ENCODE results near the gene MAP10. TPM values are rescaled to one million over a fixed set of nuclear protein-coding genes. Genes with fewer than 3 reads are reported as not detected.

Gene MAP10
- total RNA-seq, 2 donors from 2014 or later: 2.1 to 3.2 TPM

GRCh38 chr1:232792949-232793348, 12.3 kb upstream of the MAP10 start:
- H3K4me1 ChIP-seq: peaks cover 0 to 14% of the 10 kb centered on the region in 2 donors
- no peak overlapping the region for H3K4me3 ChIP-seq
- TF ChIP-seq, protein P1, sequence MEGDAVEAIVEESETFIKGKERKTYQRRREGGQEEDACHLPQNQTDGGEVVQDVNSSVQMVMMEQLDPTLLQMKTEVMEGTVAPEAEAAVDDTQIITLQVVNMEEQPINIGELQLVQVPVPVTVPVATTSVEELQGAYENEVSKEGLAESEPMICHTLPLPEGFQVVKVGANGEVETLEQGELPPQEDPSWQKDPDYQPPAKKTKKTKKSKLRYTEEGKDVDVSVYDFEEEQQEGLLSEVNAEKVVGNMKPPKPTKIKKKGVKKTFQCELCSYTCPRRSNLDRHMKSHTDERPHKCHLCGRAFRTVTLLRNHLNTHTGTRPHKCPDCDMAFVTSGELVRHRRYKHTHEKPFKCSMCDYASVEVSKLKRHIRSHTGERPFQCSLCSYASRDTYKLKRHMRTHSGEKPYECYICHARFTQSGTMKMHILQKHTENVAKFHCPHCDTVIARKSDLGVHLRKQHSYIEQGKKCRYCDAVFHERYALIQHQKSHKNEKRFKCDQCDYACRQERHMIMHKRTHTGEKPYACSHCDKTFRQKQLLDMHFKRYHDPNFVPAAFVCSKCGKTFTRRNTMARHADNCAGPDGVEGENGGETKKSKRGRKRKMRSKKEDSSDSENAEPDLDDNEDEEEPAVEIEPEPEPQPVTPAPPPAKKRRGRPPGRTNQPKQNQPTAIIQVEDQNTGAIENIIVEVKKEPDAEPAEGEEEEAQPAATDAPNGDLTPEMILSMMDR (IDR thresholded peaks at IDR 0.05): no peak
- H3K9me3 ChIP-seq: no peaks in the 10 kb centered on the region
- H3K27me3 ChIP-seq: no peaks in the 10 kb centered on the region
- no peaks in the 10 kb centered on the region for H3K36me3 ChIP-seq
- no peak overlapping the region for H3K27ac ChIP-seq
- no peak for DNase-seq (ENCODE audit: low spot score)

DNA sequence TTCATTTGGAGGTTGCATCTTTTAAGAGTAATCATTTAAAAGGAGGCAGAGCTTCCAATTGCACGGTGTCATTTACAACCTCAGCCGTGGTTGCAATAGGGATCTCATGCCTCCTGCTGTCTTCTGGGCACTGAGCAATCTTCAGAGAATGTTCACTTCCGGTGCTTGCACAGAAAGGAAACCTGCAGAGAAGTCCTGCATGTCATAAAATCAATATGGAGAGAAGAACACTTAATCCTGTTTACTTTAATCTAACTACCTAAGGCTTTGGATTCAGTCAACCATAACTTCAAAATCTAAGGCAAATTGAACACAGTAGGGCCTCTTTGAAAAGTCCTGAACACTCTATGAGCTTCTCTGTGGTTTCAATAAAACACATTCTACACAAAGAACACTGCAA, 11.3 kb upstream of the MAP10 start:
- TF ChIP-seq, protein P1 (IDR thresholded peaks at IDR 0.05): no peak
- no peaks in the 10 kb centered on the region for H3K9me3 ChIP-seq
- H3K27ac ChIP-seq: no peak overlapping the region
- H3K4me1 ChIP-seq: peaks cover 0 to 22% of the 10 kb centered on the region in 2 donors
- H3K36me3 ChIP-seq: no peaks in the 10 kb centered on the region
- no peak overlapping the region for H3K4me3 ChIP-seq
- H3K27me3 ChIP-seq: no peaks in the 10 kb centered on the region
- no peak for DNase-seq (ENCODE audit: low spot score)

DNA sequence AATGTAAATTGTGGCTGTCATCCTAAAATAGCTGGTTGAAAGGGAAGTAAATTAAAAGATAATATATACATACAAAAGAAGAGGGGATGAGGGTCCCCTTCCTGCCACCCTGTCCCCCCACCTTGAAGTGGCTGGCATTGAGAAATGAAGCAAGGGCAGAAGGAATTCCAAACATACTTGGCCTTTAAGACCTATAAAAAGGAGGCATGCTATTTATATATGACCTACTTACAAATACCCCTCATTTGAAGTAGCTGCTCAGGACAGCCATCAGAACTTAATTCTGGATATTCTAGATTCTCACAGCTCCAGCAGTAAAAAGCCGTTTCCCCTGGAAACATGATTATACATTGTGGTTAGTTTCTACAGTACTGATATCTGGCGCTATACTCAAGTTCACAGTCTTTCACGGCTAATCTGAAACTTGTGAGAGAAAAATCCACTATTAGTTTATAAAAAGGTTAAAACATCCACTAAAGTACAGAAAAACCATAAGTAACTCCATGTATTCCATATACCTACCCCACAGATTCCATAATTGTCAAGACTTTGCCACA, 9.6 kb upstream of the MAP10 start:
- no peak for DNase-seq (ENCODE audit: low spot score)
- H3K9me3 ChIP-seq: no peaks in the 10 kb centered on the region
- no peak overlapping the region for H3K4me3 ChIP-seq
- H3K27ac ChIP-seq: peak overlapping the region in 1 of 2 donors; percentile 28
- H3K36me3 ChIP-seq: no peaks in the 10 kb centered on the region
- no peaks in the 10 kb centered on the region for H3K27me3 ChIP-seq
- H3K4me1 ChIP-seq: peaks cover 0 to 22% of the 10 kb centered on the region in 2 donors
- TF ChIP-seq, protein P1 (IDR thresholded peaks at IDR 0.05): no peak

DNA sequence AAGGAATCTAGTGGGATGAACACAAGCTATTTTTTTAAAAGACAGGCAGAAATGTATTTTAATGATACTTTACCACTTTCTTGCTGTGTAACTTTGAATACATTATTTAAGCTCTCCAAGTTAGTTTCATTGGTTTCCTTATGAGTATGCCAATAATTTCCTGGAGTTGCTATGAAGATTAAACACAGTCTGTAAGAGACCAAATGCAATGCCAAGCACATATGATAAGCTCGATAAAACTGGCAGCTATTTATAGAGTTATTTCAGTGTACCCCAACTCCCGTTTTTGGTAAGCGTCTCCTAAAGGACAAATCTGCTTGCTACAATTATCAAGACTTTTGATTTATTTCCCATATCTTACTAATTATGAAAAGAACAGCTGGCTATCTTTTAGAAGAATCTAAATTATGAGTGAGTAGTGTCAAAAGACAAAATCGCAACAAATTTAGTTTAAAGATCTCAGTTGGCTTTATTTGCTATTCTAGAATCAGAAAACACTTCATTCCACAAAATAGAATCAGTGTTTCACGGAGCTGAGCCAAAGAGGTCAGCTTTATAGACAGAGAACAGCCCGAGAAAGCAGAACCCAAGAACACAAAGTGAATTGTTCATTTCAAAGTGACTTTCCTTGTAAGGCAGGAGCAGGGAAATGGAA, 7.2 kb upstream of the MAP10 start:
- no peak overlapping the region for H3K4me3 ChIP-seq
- no peaks in the 10 kb centered on the region for H3K27me3 ChIP-seq
- no peak for DNase-seq (ENCODE audit: low spot score)

DNA sequence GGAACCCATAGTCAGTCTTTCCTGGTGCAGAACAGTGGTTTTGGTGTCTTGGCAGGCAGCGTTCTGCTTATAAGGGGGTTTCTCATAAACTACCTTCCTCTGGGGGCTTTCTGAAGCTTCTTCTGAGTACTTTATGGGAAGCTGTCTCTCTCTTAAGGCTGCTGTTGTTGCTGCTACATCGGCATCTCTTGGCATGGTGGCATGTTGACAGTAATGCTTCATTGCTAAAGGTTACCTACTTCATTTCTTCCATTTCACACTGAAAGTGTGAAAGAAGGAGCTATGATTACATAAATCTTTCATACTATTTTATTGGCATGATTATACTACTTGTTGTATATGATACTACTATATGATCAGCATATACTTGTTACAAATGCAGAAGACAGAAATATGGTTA, 6.3 kb upstream of the MAP10 start:
- Histone ChIP-seq H3K27me3 (no peaks in the 10 kb centered on the region), H3K4me1 (peaks cover 0 to 22% of the 10 kb centered on the region in 2 donors), H3K9me3 (no peaks in the 10 kb centered on the region), H3K4me3 (no peak overlapping the region), H3K36me3 (no peaks in the 10 kb centered on the region), H3K27ac (no peak overlapping the region)
- TF ChIP-seq, protein P1 (IDR thresholded peaks at IDR 0.05): no peak
- no peak for DNase-seq (ENCODE audit: low spot score)

More for the DNA sequence above, 7.2 kb upstream of the MAP10 start:
- H3K36me3 ChIP-seq: no peaks in the 10 kb centered on the region
- TF ChIP-seq, protein P1 (IDR thresholded peaks at IDR 0.05): no peak
- no peaks in the 10 kb centered on the region for H3K9me3 ChIP-seq
- H3K27ac ChIP-seq: no peak overlapping the region
- H3K4me1 ChIP-seq: peaks cover 0 to 22% of the 10 kb centered on the region in 2 donors

DNA sequence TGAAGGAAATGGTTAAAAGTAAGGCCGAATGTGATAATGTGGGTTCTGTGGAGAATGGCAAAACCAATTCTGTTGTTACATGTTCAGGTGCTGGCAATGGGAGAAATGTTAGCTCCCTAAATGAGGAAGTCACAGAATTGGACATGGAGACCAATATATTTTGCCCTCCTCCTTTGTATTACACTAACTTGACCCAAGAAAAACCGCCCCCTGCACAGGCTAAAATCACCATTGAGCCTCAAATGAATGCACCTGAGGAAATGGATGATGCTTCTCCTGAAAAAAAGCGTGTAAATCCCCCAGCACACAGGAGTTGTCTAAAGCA, 932 bp downstream of the MAP10 start:
- Histone ChIP-seq H3K4me3 (peak overlapping the region; percentile 70 to 78), H3K27ac (peak overlapping the region; percentile 88 to 95), H3K9me3 (no peaks in the 10 kb centered on the region), H3K36me3 (no peaks in the 10 kb centered on the region), H3K4me1 (peaks cover 0 to 32% of the 10 kb centered on the region in 2 donors), H3K27me3 (no peaks in the 10 kb centered on the region)
- TF ChIP-seq, protein P1 (IDR thresholded peaks at IDR 0.05): no peak
- DNase-seq (ENCODE audit: low spot score): no peak

Measured in right atrium auricular region (tissue), 2 donors.